Karpas-422 (cell line): ENCODE results near the gene TMEM63B. TPM values are rescaled to one million over a fixed set of nuclear protein-coding genes. Genes with fewer than 3 reads are reported as not detected.

Experiments used
- DNase-seq: peaks from one replicate; pipeline ENCODE4 v3.0.0-alpha.2; 2015
- H2AFZ ChIP-seq: fragments of 200-600 bp; sonication (generic); 2 replicates; pipeline ENCODE4 v1.6.1; 2014; ENCODE audit warnings: antibody characterized with exemption, low read length, mixed read lengths
- H3K27ac ChIP-seq: fragments of 200-600 bp; sonication (generic); 2 replicates; pipeline ENCODE4 v1.5.1; 2014; ENCODE audit warnings: mild to moderate bottlenecking, low read length, moderate library complexity
- H3K27me3 ChIP-seq: fragments of 200-600 bp; sonication (generic); 2 replicates; pipeline ENCODE4 v1.6.1; 2014; ENCODE audit warnings: low read length, mixed read lengths
- H3K36me3 ChIP-seq: fragments of 200-600 bp; sonication (generic); 2 replicates; pipeline ENCODE4 v1.6.1; 2014; ENCODE audit warnings: low read length, mixed read lengths; ENCODE audit not compliant: insufficient read depth
- H3K4me1 ChIP-seq: fragments of 200-600 bp; sonication (generic); 2 replicates; pipeline ENCODE4 v1.6.1; 2014; ENCODE audit warnings: mild to moderate bottlenecking, low read length, mixed read lengths
- H3K4me2 ChIP-seq: fragments of 200-600 bp; sonication (generic); 2 replicates; pipeline ENCODE4 v1.6.1; 2014; ENCODE audit warnings: low read length, low read depth, mild to moderate bottlenecking; ENCODE audit not compliant: poor library complexity, severe bottlenecking
- H3K4me3 ChIP-seq: fragments of 200-600 bp; sonication (generic); 2 replicates; pipeline ENCODE4 v1.5.1; 2014; ENCODE audit warnings: mild to moderate bottlenecking, antibody characterized with exemption, low read length, mixed read lengths
- H3K79me2 ChIP-seq: fragments of 200-600 bp; sonication (generic); 2 replicates; pipeline ENCODE4 v1.6.1; 2014; ENCODE audit warnings: mild to moderate bottlenecking, low read length, mixed read lengths
- H3K9ac ChIP-seq: fragments of 200-600 bp; sonication (generic); 2 replicates; pipeline ENCODE4 v1.6.0; 2014; ENCODE audit warnings: low read length
- H3K9me2 ChIP-seq: fragments of 200-600 bp; sonication (generic), shearing (Covaris generic); replicated peaks from 2 replicates; pipeline ENCODE4 v1.6.0; 2014; ENCODE audit warnings: mild to moderate bottlenecking, low read length, moderate library complexity; ENCODE audit not compliant: insufficient read depth
- H3K9me3 ChIP-seq: fragments of 300-700, 200-600 bp; sonication (generic); 2 replicates; pipeline ENCODE4 v1.6.1; 2014; ENCODE audit warnings: low read length, mixed read lengths
- H4K20me1 ChIP-seq: fragments of 200-600 bp; sonication (generic); 2 replicates; pipeline ENCODE4 v1.6.1; 2014; ENCODE audit warnings: mild to moderate bottlenecking, antibody characterized with exemption, low read length, low read depth; ENCODE audit not compliant: insufficient read depth
- total RNA-seq: library from RNA; depleted of rRNA; stranded (reverse); fragments of >200 nt; shearing (Covaris generic); gene quantifications from 2 replicates; pipeline ENCODE4 v1.2.3, GENCODE V29; 2014; ENCODE audit warnings: low replicate concordance

Gene TMEM63B
- total RNA-seq, 1 experiment from 2014 or later = 9.1 TPM

- H4K20me1 ChIP-seq = peaks cover 25% of the 10 kb centered on the region
- H2AFZ ChIP-seq = no peak overlapping the region
- H3K9me3 ChIP-seq = no peaks in the 10 kb centered on the region
- H3K27me3 ChIP-seq = no peaks in the 10 kb centered on the region
- H3K9ac ChIP-seq = no peak overlapping the region
- H3K36me3 ChIP-seq = peaks cover 30% of the 10 kb centered on the region
- no peak for DNase-seq
- H3K79me2 ChIP-seq = peaks cover 46% of the 10 kb centered on the region
- no peak overlapping the region for H3K4me3 ChIP-seq
- H3K27ac ChIP-seq = no peak overlapping the region
- H3K4me2 ChIP-seq = no peak overlapping the region
- no peaks in the 10 kb centered on the region for H3K4me1 ChIP-seq
- no peaks in the 10 kb centered on the region for H3K9me2 ChIP-seq
Observed at GRCh38 chr6:44108471-44108870, 18.9 kb upstream of the TMEM63B start.

DNA sequence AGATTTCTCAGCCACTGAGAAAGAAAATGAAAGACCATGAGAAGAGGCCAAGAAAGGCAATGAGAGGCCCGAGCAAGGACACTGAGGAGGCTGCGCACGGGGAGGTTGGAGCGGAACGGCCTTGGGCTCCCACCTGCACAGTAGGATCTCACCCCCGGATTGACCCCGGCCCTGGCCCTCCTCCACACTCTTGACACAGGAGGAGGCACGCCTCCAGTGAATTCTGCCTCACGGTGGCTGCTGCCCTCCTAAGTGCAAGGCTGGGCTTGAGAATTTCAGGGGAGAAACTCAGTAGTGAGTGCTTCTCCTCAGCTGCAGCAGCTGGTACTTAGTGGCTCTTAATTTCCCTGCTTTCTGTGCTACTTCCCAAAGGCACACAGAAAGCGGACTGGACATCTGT is 18.1 kb upstream of the TMEM63B start:
- Histone ChIP-seq H3K79me2 (peaks cover 53% of the 10 kb centered on the region), H3K36me3 (peaks cover 36% of the 10 kb centered on the region), H3K4me2 (no peak overlapping the region), H4K20me1 (peaks cover 29% of the 10 kb centered on the region), H3K9ac (no peak overlapping the region), H3K27ac (no peak overlapping the region), H3K9me3 (no peaks in the 10 kb centered on the region), H3K4me3 (no peak overlapping the region), H3K9me2 (no peaks in the 10 kb centered on the region), H2AFZ (no peak overlapping the region), H3K27me3 (no peaks in the 10 kb centered on the region), H3K4me1 (no peaks in the 10 kb centered on the region)
- no peak for DNase-seq

GRCh38 chr6:44110005-44110676 is 17.2 kb upstream of the TMEM63B start:
- H3K79me2 ChIP-seq = peaks cover 52% of the 10 kb centered on the region
- no peak overlapping the region for H2AFZ ChIP-seq
- H3K9me2 ChIP-seq = no peaks in the 10 kb centered on the region
- peaks cover 31% of the 10 kb centered on the region for H4K20me1 ChIP-seq
- no peak overlapping the region for H3K9ac ChIP-seq
- no peak overlapping the region for H3K4me3 ChIP-seq
- H3K27ac ChIP-seq = no peak overlapping the region
- H3K36me3 ChIP-seq = peaks cover 36% of the 10 kb centered on the region
- no peaks in the 10 kb centered on the region for H3K9me3 ChIP-seq
- DNase-seq = no peak
- no peaks in the 10 kb centered on the region for H3K4me1 ChIP-seq
- H3K4me2 ChIP-seq = no peak overlapping the region
- no peaks in the 10 kb centered on the region for H3K27me3 ChIP-seq

- Histone ChIP-seq H3K36me3 (peaks cover 36% of the 10 kb centered on the region), H3K9me2 (no peaks in the 10 kb centered on the region), H3K9me3 (no peaks in the 10 kb centered on the region), H3K79me2 (peaks cover 59% of the 10 kb centered on the region), H4K20me1 (peaks cover 35% of the 10 kb centered on the region), H3K4me2 (no peak overlapping the region), H2AFZ (no peak overlapping the region), H3K4me3 (no peak overlapping the region), H3K9ac (no peak overlapping the region), H3K27ac (no peak overlapping the region), H3K4me1 (no peaks in the 10 kb centered on the region), H3K27me3 (no peaks in the 10 kb centered on the region)
- no peak for DNase-seq
Observed at GRCh38 chr6:44110966-44111365, 16.4 kb upstream of the TMEM63B start.

DNA sequence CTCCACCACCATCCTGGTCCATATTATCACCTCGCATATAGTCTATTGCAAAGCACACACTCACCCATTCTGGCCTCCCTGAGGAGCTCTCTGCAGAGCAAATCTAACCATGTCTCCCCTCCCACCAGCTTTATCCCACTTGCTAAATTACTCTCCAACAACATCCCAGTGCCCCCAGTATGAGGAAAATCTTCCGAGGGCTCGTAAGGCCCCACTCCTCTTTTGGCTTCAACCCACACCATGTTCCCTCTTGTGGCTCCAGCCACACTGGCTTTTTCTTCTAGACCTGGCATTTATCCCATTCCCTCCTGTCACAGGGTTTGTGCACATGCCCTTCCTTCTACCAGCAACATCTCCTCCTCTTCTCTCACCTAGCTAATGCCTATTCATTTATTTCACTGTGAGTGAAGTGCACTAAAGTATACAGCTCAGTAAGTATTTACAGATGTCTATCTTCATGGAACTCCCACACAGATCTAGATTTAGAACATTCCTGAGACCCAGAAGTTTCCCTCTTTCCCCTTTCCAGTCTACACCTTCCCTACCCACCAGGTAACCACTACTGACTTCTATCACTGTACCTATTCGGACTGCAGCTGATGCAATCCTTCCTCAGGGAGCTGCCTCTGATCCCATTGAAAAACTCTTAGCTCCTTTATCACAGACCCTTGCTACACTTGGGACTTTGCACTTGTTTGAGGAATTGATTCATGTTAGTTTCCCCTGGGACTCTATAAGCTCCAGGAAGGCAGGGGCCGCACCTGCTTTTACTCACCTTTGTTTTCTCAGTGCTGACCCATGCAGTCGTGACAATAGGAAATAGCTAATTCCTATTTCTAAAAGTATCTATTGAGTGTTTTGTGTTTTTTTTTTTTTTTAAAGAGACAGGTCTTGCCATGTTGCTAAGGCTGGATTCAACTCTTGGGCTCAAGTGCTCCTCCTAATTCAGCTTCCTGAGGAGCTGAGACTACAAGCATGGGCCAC is 15.6 kb upstream of the TMEM63B start:
- peaks cover 39% of the 10 kb centered on the region for H4K20me1 ChIP-seq
- no peaks in the 10 kb centered on the region for H3K9me3 ChIP-seq
- no peak overlapping the region for H2AFZ ChIP-seq
- H3K36me3 ChIP-seq = peaks cover 40% of the 10 kb centered on the region
- H3K4me2 ChIP-seq = no peak overlapping the region
- H3K27ac ChIP-seq = no peak overlapping the region
- H3K79me2 ChIP-seq = peaks cover 67% of the 10 kb centered on the region
- no peaks in the 10 kb centered on the region for H3K4me1 ChIP-seq
- H3K9ac ChIP-seq = no peak overlapping the region
- no peaks in the 10 kb centered on the region for H3K9me2 ChIP-seq
- DNase-seq = no peak
- no peak overlapping the region for H3K4me3 ChIP-seq
- H3K27me3 ChIP-seq = no peaks in the 10 kb centered on the region

DNA sequence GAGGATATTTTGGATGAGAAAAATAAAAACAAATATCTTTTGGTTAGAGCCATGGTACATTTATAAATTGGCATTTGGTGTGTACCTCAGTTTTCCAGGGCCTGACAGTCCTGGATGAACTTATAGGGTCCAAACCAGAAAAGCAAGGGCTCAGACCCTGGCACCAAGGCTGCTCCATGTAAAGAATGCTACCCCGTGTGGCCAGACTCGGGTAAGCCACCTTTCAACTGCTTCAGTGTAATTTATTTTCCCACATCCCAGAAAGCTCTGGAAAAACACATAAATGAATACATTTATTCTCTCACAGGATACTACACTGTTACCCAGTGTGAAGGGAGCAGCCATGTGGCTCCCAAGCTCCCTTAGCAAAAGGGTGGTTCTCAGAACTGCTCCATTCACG is 13.9 kb upstream of the TMEM63B start:
- no peak for DNase-seq
- Histone ChIP-seq H2AFZ (no peak overlapping the region), H3K4me2 (no peak overlapping the region), H3K36me3 (peaks cover 36% of the 10 kb centered on the region), H3K9me2 (no peaks in the 10 kb centered on the region), H3K27me3 (no peaks in the 10 kb centered on the region), H4K20me1 (peaks cover 51% of the 10 kb centered on the region), H3K4me3 (no peak overlapping the region), H3K79me2 (peaks cover 75% of the 10 kb centered on the region), H3K4me1 (peaks cover 3% of the 10 kb centered on the region; the same call in 1 of the 2 replicates), H3K27ac (no peak overlapping the region), H3K9ac (no peak overlapping the region), H3K9me3 (no peaks in the 10 kb centered on the region)

DNA sequence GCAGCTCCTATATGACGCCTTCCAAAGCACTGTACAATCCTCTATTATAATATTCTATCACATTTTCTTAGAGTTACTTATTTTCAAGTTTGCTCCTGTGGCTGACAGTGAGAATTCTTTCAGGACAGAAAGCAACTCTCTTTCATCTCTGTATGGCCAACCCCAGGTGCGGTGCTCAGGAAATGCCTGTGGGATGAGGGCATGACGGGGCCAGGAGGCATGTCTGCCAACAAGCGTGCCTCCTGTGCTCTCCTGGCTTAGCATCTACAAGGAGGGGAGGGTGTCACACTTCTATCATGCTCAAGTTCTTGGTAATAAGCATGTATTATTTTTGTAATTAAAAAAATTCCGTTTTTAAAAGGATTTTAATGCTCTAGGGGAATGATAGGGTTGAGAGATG is 11.5 kb upstream of the TMEM63B start:
- Histone ChIP-seq H4K20me1 (peaks cover 59% of the 10 kb centered on the region), H3K27me3 (no peaks in the 10 kb centered on the region), H3K36me3 (peaks cover 31% of the 10 kb centered on the region)

DNA sequence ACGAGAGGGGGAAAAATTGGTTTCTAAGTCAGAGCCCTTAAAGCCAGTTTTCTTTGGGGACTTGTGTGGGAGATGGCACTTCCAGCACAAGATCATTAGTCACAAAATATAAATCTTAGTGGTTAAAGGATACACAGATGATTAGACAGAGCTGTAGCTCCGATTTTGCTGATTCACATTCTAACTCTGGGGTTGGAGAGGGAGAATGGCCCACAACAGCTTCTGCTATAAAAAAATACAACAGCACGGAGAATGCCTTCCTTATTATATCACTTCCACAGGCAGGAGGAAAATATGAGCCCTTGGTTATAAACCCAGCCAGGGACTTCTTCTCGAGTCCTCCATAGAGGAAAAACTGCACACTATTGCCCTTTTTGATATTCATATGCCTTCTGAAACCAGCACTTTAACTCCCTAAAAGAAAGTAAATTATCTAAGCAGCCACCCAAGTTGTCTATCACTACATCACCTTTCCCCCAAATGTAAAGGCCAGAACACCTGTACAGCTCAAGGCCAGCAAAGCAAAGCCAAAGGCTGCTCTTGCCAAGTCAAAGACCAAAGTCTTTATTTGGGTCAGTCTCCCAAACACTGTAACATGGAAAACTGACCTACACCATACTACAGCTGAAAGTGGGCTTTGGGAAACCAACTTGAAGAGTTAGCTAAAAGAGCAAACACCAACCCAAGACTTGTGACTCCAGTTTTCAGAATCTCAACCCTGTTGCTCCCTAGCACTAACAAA is 10.5 kb upstream of the TMEM63B start:
- Histone ChIP-seq H3K27me3 (no peaks in the 10 kb centered on the region), H3K4me2 (no peak overlapping the region), H3K4me1 (peaks cover 4% of the 10 kb centered on the region; the same call in 1 of the 2 replicates), H4K20me1 (peaks cover 60% of the 10 kb centered on the region), H2AFZ (no peak overlapping the region), H3K79me2 (peaks cover 89% of the 10 kb centered on the region), H3K4me3 (no peak overlapping the region), H3K9me2 (no peaks in the 10 kb centered on the region), H3K27ac (no peak overlapping the region), H3K9me3 (no peaks in the 10 kb centered on the region), H3K36me3 (peaks cover 24% of the 10 kb centered on the region), H3K9ac (no peak overlapping the region)
- no peak for DNase-seq

More for the DNA sequence above, 11.5 kb upstream of the TMEM63B start:
- Histone ChIP-seq H3K9me3 (no peaks in the 10 kb centered on the region), H3K9ac (no peak overlapping the region), H2AFZ (no peak overlapping the region), H3K9me2 (no peaks in the 10 kb centered on the region), H3K4me2 (no peak overlapping the region), H3K4me1 (peaks cover 4% of the 10 kb centered on the region; the same call in 1 of the 2 replicates), H3K27ac (no peak overlapping the region), H3K79me2 (peaks cover 86% of the 10 kb centered on the region), H3K4me3 (no peak overlapping the region)
- no peak for DNase-seq
